GM12872 (cell line): Measurements from ENCODE around the gene SWI5.

Experiments
- TF ChIP-seq, protein P1 (sequence below): IDR thresholded peaks from 3 replicates; pipeline ENCODE4 v1.5.1; 2011; ENCODE audit warnings: low read depth, mild to moderate bottlenecking, low read length, moderate library complexity; ENCODE audit not compliant: insufficient read depth

The SWI5 gene

GRCh38 chr9:128276008-128276573 is at the start of gene SWI5:
TSS of gene SWI5 (plus strand) at chr9:128276276.
- TF ChIP-seq, protein P1, sequence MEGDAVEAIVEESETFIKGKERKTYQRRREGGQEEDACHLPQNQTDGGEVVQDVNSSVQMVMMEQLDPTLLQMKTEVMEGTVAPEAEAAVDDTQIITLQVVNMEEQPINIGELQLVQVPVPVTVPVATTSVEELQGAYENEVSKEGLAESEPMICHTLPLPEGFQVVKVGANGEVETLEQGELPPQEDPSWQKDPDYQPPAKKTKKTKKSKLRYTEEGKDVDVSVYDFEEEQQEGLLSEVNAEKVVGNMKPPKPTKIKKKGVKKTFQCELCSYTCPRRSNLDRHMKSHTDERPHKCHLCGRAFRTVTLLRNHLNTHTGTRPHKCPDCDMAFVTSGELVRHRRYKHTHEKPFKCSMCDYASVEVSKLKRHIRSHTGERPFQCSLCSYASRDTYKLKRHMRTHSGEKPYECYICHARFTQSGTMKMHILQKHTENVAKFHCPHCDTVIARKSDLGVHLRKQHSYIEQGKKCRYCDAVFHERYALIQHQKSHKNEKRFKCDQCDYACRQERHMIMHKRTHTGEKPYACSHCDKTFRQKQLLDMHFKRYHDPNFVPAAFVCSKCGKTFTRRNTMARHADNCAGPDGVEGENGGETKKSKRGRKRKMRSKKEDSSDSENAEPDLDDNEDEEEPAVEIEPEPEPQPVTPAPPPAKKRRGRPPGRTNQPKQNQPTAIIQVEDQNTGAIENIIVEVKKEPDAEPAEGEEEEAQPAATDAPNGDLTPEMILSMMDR = no peak

DNA sequence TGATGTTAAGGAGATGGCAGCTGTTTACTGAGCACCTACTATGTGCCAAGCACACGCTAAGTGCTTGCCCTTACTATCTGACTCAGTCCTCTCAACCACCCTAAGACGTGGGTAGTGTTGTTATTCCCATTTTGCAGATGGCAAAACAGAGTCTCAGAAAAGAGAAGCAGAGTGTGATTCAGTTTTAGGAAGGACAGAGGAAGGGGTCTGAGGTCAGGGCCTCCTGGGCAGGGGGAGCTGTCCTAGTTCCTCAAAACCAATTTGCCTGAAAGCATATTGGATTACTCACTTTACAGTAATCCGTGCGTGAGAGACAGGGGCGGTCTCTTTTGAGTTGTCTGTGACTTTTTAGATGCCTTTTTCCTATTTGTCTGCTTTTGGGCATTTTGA is 49.7 kb upstream of the SWI5 start:
- TF ChIP-seq, protein P1 = no peak

DNA sequence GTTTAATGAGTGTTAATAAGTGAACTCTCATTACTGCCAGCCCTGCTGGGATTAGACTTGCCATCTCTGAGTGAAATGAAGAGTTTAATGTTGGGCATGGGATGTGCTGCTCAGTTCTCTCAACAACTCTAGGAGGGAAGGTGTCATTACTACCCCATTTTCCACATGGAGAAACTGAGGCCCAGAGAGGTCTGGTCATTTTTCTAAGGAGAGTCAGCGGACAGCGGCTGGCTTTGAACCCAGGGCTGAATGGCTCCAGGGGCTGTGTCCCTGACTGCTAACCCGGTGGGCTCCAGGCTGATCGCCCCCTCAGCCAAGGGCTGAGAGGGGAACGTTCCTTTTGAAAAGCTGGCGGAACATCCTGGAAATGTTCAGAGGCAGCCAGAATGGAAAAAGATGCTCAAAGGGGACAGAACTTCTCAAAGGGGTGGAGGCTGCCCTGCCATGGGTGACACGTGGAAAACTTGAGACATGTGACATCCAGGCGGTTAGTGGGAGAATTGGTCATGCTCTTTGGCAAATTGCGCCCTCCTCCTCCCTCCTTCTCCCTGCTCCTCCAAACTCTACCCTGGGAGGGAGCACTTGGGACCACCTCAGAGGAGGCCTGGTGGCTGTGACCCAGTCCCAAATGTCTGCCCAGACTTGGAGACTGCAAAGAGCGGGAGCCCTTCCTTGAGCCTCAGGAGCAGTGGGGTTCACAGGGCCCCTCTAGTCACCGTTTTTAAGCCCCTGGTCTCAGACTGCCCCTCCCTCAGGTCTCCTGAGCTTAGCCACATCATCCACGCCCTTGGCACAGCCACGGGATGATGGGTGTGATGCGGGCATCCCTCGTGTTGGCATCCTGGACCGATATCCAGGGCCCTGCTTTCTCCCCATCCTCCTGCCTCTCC is 44.2 kb upstream of the SWI5 start:
- TF ChIP-seq, protein P1 = no peak

DNA sequence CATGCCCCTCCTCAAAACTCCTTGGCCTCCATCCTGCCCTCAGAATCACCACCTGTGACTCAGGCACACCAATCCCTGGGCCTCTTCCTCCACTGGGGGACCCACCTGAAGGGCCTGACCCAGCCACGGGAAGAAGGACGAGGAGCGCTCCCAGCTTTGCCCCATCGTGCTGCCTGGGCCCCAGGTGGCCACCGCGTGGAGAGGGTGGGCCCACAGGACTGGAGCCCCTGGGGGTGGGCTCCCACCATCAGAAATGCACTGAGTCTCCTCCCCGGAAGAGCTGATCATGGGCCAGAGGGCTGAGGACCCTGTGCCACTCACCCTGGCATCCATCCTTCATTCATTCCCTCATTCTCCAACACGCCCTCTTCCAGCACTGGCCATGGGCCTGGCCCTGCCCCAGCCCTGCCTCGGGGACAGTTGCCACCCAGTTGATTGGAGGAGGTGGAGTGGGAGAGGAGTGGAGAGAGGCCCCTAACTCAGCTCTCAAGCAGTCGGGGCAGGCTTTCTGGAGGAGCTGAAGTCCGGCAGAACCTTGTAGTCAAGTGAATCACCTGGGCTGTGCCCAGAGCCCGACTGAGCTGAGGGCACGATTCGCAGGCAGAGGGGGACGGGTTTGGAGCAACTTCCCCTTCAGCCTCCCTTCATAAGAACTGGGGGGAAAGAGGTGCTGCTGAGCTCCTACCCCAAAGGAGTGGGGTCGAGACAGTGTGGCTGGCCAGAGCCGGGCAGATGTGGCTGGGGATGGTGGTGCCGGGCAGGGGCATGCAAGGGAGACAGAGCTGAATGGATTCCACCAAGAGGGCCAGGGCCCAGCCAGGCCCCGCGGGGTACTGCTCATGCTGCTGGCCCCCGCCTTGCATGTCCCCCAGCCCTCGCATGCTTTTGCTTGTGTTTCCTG is 43.3 kb upstream of the SWI5 start:
- TF ChIP-seq, protein P1 = no peak

- TF ChIP-seq, protein P1 = no peak
Observed at GRCh38 chr9:128233817-128234406, 42.2 kb upstream of the SWI5 start.

DNA sequence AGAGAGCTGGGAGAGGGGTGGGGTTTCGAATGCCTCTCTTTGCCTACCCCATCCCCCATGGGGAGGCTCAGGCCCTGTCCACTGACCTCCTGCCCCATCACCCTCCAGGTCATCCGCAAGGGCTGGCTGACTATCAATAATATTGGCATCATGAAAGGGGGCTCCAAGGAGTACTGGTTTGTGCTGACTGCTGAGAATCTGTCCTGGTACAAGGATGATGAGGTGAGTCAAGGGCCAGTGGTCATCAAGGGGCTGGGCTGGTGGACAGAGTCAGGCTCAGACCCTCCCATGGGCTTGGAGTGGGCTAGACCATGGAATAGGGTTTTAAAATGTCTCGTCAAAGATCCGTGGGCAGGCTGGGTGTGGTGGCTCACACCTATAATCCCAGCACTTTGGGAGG is 34.0 kb upstream of the SWI5 start:
- TF ChIP-seq, protein P1 = no peak

DNA sequence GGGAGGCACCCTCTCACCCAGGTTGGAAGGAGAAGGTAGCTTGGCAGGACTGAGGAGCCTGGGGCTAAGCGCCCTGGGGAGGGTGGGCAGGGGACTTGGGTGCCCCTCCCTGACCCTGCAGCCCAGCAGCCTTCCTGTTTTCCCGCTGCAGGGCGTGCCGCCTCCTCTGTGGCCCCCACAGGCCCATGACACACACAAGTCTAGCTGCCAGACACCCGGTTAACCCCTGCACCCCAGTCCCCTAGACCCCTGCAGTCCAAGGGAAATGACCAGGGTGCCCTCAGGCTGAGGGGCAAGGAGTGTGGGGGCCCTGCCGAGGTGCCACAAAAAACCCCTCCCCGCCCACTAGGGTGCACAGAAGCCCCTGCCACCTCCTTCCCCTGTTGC is 33.3 kb upstream of the SWI5 start:
- TF ChIP-seq, protein P1 = no peak
